ENCODE measurements around the gene MGST2.
A peak's percentile ranks its signal among the peaks of the same experiment; 100 is the strongest.

The MGST2 gene

DNA sequence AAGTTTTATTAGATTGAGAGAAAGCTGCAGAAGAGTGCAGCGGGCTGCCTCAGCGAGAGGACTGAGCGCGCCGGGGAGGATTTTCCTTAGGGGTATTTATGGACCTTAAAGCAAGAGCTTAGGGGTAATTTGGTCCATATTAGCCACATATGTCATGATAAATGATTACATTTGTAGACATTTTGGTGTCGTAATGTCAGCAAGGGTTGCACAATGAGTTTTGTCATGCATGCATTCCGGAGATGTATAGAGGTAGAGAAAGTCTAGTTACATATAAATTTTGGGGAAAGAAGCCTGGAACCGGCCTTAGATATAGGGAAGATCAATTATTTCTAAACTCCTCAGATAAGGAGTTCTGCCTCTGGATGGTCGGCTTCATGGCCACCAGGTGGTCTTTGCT is 10.0 kb downstream of the MGST2 start:
- Histone ChIP-seq H3F3A (ENCODE audit: low read depth) (no peaks in the 10 kb centered on the region), H4K20me1 (ENCODE audit: insufficient read depth, low read length, poor library complexity, severe bottlenecking) (peaks cover 16% of the 10 kb centered on the region), H2AFZ (ENCODE audit: low read length) (no peak overlapping the region), H3K9me2 (replicated peaks; ENCODE audit: low read depth, low read length) (no peaks in the 10 kb centered on the region), H3K27me3 (ENCODE audit: insufficient read depth, low read length, poor library complexity, severe bottlenecking) (no peaks in the 10 kb centered on the region), H3K36me3 (ENCODE audit: insufficient read depth, low read length) (peaks cover 36% of the 10 kb centered on the region), H3K4me1 (ENCODE audit: insufficient read depth, low read length, poor library complexity, severe bottlenecking) (peaks cover 21% of the 10 kb centered on the region), H3K9me3 (ENCODE audit: insufficient read depth, low read depth, low read length) (no peaks in the 10 kb centered on the region), H3K79me2 (ENCODE audit: insufficient read depth, low read length) (peaks cover 95% of the 10 kb centered on the region), H3K4me2 (ENCODE audit: low read depth, low read length, poor library complexity, severe bottlenecking) (no peak overlapping the region), H3K9ac (ENCODE audit: low read depth, low read length, poor library complexity, severe bottlenecking) (no peak overlapping the region), H3K4me3 (ENCODE audit: low read length, poor library complexity, severe bottlenecking) (no peak overlapping the region)
- TF ChIP-seq, protein P1, sequence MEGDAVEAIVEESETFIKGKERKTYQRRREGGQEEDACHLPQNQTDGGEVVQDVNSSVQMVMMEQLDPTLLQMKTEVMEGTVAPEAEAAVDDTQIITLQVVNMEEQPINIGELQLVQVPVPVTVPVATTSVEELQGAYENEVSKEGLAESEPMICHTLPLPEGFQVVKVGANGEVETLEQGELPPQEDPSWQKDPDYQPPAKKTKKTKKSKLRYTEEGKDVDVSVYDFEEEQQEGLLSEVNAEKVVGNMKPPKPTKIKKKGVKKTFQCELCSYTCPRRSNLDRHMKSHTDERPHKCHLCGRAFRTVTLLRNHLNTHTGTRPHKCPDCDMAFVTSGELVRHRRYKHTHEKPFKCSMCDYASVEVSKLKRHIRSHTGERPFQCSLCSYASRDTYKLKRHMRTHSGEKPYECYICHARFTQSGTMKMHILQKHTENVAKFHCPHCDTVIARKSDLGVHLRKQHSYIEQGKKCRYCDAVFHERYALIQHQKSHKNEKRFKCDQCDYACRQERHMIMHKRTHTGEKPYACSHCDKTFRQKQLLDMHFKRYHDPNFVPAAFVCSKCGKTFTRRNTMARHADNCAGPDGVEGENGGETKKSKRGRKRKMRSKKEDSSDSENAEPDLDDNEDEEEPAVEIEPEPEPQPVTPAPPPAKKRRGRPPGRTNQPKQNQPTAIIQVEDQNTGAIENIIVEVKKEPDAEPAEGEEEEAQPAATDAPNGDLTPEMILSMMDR (conservative IDR thresholded peaks at IDR 0.05; ENCODE audit: low read length) = no peak
- TF ChIP-seq EZH2phosphoT487 (IDR thresholded peaks at IDR 0.05; ENCODE audit: borderline replicate concordance) = no peak

DNA sequence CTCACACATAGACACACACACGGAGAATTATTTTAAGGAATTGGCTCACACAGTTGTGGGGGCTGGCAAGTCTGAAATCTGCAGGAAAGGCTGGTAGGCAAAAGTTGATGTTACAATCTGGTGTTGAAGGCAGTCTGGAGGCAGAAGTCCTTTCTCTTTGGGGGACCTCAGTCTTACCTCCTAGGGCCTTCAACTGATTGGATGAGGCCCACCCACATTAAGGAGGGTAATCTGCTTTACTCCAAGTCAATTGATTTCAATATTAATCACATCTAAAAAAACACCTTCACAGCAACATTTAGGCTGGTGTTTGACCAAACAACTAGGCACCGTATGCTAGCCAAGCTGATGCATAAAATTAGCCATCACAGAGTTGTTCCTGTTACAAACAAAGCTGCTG is 10.7 kb downstream of the MGST2 start:
- Histone ChIP-seq H3K4me3 (ENCODE audit: low read length, poor library complexity, severe bottlenecking) (no peak overlapping the region), H2AFZ (ENCODE audit: low read length) (no peak overlapping the region), H3K9me3 (ENCODE audit: insufficient read depth, low read depth, low read length) (no peaks in the 10 kb centered on the region), H3K36me3 (ENCODE audit: insufficient read depth, low read length) (peaks cover 41% of the 10 kb centered on the region), H3K27me3 (ENCODE audit: insufficient read depth, low read length, poor library complexity, severe bottlenecking) (no peaks in the 10 kb centered on the region), H3K4me1 (ENCODE audit: insufficient read depth, low read length, poor library complexity, severe bottlenecking) (peaks cover 14% of the 10 kb centered on the region), H3K9ac (ENCODE audit: low read depth, low read length, poor library complexity, severe bottlenecking) (peak overlapping the region; percentile 4), H3K9me2 (replicated peaks; ENCODE audit: low read depth, low read length) (no peaks in the 10 kb centered on the region), H3K79me2 (ENCODE audit: insufficient read depth, low read length) (peaks cover 94% of the 10 kb centered on the region), H4K20me1 (ENCODE audit: insufficient read depth, low read length, poor library complexity, severe bottlenecking) (peaks cover 11% of the 10 kb centered on the region), H3K4me2 (ENCODE audit: low read depth, low read length, poor library complexity, severe bottlenecking) (peak overlapping the region; percentile 19), H3F3A (ENCODE audit: low read depth) (no peaks in the 10 kb centered on the region)
- TF ChIP-seq, protein P1 (conservative IDR thresholded peaks at IDR 0.05; ENCODE audit: low read length) = no peak
- TF ChIP-seq EZH2phosphoT487 (IDR thresholded peaks at IDR 0.05; ENCODE audit: borderline replicate concordance) = no peak

DNA sequence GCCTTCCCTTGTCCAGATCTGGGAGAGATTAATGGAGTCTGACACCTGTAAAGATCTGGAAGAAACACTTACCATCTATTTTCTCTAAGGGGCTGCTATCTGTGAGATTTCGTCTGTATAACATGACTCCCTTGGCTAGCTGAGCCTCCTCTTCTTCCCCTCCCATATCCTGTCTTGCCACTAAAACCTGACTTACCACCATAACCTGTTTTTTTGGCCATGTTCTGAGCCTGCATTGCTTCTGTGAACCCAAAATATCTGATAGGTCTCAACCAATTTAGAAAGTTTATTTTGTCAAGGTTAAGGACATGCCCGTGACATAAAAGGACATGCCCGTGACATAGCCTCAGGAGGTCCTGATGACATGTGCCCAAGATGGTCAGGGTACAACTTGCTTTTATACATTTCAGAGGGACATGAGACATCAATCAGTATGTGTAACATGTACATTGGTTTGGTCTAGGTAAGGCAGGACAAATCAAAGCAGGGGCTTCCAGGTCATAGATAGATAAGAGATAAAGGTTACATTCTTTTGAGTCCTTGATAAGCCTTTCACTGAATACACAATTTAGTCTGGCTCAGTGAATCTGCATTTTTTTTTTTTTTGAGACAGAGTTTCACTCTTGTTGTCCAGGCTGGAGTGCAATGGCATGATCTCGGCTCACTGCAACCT is 11.4 kb downstream of the MGST2 start:
- H3K4me2 ChIP-seq (ENCODE audit: low read depth, low read length, poor library complexity, severe bottlenecking) = peak overlapping the region; percentile 19
- H3K9ac ChIP-seq (ENCODE audit: low read depth, low read length, poor library complexity, severe bottlenecking) = peak overlapping the region; percentile 4
- H4K20me1 ChIP-seq (ENCODE audit: insufficient read depth, low read length, poor library complexity, severe bottlenecking) = peaks cover 11% of the 10 kb centered on the region
- no peak overlapping the region for H3K4me3 ChIP-seq (ENCODE audit: low read length, poor library complexity, severe bottlenecking)
- no peaks in the 10 kb centered on the region for H3K9me2 ChIP-seq (replicated peaks; ENCODE audit: low read depth, low read length)
- no peak overlapping the region for H2AFZ ChIP-seq (ENCODE audit: low read length)
- H3K27me3 ChIP-seq (ENCODE audit: insufficient read depth, low read length, poor library complexity, severe bottlenecking) = no peaks in the 10 kb centered on the region
- TF ChIP-seq, protein P1 (conservative IDR thresholded peaks at IDR 0.05; ENCODE audit: low read length) = no peak
- no peak for TF ChIP-seq EZH2phosphoT487 (IDR thresholded peaks at IDR 0.05; ENCODE audit: borderline replicate concordance)
- peaks cover 92% of the 10 kb centered on the region for H3K79me2 ChIP-seq (ENCODE audit: insufficient read depth, low read length)
- H3F3A ChIP-seq (ENCODE audit: low read depth) = no peaks in the 10 kb centered on the region
- H3K36me3 ChIP-seq (ENCODE audit: insufficient read depth, low read length) = peaks cover 39% of the 10 kb centered on the region
- H3K4me1 ChIP-seq (ENCODE audit: insufficient read depth, low read length, poor library complexity, severe bottlenecking) = peaks cover 15% of the 10 kb centered on the region
- no peaks in the 10 kb centered on the region for H3K9me3 ChIP-seq (ENCODE audit: insufficient read depth, low read depth, low read length)
